MM.1S (cell line): ENCODE data around the gene NMRK1.

Experiments used
- CTCF ChIP-seq: fragments of 300-600 bp; sonication (generic); IDR thresholded peaks from 2 replicates; pipeline ENCODE4 v1.5.1; 2016; ENCODE audit warnings: antibody characterized with exemption, low read length, mixed read lengths
- EZH2 ChIP-seq: fragments of 300-600 bp; sonication (generic); optimal IDR thresholded peaks from 2 replicates; pipeline ENCODE3; 2017; ENCODE audit warnings: low read depth, mild to moderate bottlenecking, antibody characterized with exemption, low read length, mixed read lengths

GRCh38 chr9:75105019-75105540 lies 17.1 kb upstream of the NMRK1 start:
- no peak for TF ChIP-seq CTCF
- no peak for TF ChIP-seq EZH2
